ENCODE results near the gene CRNN.

The CRNN gene

GRCh38 chr1:152413909-152414308 lies at the start of gene CRNN:
CRNN (minus strand) TSS chr1:152414263; CDS start chr1:152412233, 2,030 bp downstream.
- FAIRE-seq (no peak), DNase-seq (ENCODE audit: insufficient read length, low spot score) (no peak)

DNA sequence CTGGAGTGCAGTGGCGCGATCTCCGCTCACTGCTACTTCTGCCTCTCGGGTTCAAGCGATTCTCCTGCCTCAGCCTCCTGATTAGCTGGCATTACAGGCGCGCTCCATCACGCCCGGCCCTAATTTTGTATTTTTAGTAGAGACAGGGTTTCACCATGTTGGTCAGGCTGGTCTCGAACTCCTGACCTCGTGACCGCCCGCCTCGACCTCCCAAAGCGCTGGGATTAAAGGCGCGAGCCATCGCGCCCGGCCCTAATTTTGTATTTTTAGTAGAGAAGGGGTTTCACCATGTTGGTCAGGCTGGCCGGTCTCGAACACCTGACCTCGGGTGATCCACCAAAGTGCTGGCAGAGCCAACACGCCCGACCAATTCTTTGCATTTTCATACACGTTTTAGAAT lies 48.6 kb upstream of the CRNN start:
- FAIRE-seq: no peak
- no peak for DNase-seq (ENCODE audit: insufficient read length, low spot score)

GRCh38 chr1:152461544-152461943 lies 47.5 kb upstream of the CRNN start:
- FAIRE-seq: no peak
- no peak for DNase-seq (ENCODE audit: insufficient read length, low spot score)

DNA sequence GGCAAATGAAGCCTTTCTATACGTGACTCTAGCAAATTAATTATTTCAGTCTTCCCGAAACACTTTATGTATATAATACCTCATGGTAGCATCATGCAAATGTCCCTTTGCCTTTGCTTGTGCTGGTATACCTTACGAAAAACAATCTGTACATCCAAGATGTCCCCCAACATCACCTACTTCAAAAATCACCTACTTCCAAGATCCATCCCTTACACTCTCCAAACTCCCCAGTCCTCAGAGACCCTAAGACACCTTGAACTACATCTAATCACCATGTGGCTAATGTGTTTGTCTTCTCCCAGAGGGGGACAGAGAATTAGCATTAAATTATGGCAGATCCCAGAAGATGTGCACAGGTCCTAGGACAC lies 46.5 kb upstream of the CRNN start:
- DNase-seq (ENCODE audit: insufficient read length, low spot score) (no peak), FAIRE-seq (no peak)

- DNase-seq (ENCODE audit: insufficient read length, low spot score) (peak; percentile 56), FAIRE-seq (peak; percentile 84)
Observed at GRCh38 chr1:152459596-152460528, 45.8 kb upstream of the CRNN start.

- FAIRE-seq (peak; percentile 90), DNase-seq (ENCODE audit: insufficient read length, low spot score) (peak; percentile 39)
Observed at GRCh38 chr1:152458384-152459185, 44.5 kb upstream of the CRNN start.

GRCh38 chr1:152457561-152457960 lies 43.5 kb upstream of the CRNN start:
- DNase-seq (ENCODE audit: insufficient read length, low spot score): no peak
- no peak for FAIRE-seq

GRCh38 chr1:152457071-152457470 lies 43.0 kb upstream of the CRNN start:
- DNase-seq (ENCODE audit: insufficient read length, low spot score): no peak
- FAIRE-seq: no peak

DNA sequence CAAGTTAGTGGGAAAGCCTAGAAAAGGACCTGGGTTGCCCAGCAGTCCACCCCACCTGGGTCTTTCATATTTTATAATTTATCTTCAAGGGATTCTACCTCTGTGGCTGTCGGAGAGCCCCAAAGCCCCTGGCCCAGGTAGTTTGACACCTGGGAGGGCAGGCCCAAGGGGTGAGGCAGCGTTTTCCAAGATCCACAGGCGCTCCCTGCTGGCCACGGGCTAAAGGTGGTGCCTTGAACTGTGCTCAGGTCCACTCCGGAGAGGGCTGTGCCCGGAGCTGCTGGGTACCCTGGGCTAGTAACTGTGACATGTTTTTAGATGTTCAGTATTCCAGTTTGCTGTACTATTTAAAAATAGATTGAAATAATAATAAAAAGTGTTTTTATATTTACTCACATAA lies 37.2 kb upstream of the CRNN start:
- DNase-seq (ENCODE audit: insufficient read length, low spot score) (no peak), FAIRE-seq (no peak)

DNA sequence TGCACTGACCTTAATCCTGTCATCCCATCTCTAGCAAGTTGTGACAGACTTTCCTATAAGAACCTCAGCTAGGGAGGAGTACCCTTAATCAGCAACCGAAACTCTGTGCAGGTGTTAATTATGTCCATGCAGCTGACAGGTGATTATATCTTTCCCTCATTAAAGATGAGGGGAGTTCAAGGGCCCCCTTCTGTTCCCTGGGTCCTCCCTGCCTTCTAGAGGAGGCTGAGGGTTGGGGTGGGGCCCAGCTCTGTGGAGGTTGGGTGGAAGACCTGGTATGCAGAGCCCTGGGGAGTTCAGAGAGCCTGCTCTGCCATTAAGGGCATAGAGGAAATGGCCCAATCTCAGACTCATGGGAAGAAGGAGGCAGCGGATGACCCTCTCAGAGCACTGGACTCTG lies 35.6 kb upstream of the CRNN start:
- no peak for DNase-seq (ENCODE audit: insufficient read length, low spot score)
- no peak for FAIRE-seq

- FAIRE-seq: no peak
- DNase-seq (ENCODE audit: insufficient read length, low spot score): no peak
Observed at GRCh38 chr1:152448496-152448895, 34.4 kb upstream of the CRNN start.

GRCh38 chr1:152448095-152448494 lies 34.0 kb upstream of the CRNN start:
- FAIRE-seq (no peak), DNase-seq (ENCODE audit: insufficient read length, low spot score) (no peak)

DNA sequence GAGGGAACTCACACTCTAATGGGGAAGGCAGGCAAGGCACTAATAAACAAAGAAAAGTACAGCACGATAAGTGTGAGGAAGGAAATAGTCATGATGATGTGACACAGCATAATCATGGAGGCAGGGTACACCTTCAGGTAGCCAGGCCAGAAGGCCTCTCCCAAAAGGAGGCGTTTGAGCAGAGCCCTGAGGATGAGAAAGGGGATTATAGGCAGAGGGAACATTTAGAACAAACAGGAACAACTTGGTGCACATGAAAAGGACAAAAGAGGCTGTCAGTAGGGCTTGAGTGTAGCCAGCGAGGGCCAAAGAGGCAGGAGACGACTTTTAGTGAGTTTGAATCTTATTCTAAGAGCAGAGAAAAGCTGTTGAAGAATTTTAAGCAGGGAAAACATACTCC lies 33.4 kb upstream of the CRNN start:
- FAIRE-seq: no peak
- no peak for DNase-seq (ENCODE audit: insufficient read length, low spot score)

DNA sequence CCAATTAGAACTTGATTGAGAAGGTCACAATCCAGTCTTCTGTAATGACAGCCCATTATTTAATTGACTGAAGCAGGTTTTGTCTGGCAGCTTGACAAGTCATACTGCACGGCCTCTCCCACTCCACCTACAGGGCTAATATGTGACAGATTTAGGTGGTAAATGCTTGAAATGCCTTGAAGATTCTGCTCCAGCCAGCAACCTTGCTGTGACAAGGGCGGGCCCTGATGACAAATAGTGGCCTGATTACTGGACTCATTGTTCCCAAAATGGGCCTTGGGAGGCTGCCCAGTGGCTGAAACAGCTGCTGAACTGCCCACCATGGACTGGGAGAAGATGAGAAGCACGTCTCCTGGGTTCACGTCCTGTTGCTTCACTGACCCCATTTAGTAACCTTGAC lies 30.0 kb upstream of the CRNN start:
- FAIRE-seq (no peak), DNase-seq (ENCODE audit: insufficient read length, low spot score) (no peak)

GRCh38 chr1:152442765-152443164 lies 28.7 kb upstream of the CRNN start:
- FAIRE-seq: no peak

DNA sequence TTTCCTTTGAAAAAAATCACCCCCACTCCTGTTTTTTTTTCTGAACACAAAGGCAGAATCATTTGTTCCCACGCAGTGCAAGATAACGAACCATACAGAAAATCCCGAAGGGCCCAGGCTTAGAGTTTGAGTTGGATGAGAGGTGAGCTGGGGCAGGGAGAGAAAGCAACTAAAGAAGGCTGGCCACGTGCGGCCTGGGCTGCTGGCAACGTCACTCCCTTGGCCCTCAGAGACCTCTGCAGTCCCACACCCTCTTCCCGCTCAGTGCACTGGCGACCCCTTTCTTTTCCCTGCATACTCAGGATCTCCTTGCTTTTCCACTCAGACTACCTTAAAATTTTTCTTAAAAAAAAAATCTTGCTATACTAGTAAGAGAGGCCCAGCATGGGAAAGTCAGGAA lies 28.2 kb upstream of the CRNN start:
- no peak for DNase-seq (ENCODE audit: insufficient read length, low spot score)
- FAIRE-seq: no peak

More at GRCh38 chr1:152442765-152443164, 28.7 kb upstream of the CRNN start:
- no peak for DNase-seq (ENCODE audit: insufficient read length, low spot score)

- FAIRE-seq: no peak
- DNase-seq (ENCODE audit: insufficient read length, low spot score): no peak
Observed at GRCh38 chr1:152441756-152442155, 27.7 kb upstream of the CRNN start.

DNA sequence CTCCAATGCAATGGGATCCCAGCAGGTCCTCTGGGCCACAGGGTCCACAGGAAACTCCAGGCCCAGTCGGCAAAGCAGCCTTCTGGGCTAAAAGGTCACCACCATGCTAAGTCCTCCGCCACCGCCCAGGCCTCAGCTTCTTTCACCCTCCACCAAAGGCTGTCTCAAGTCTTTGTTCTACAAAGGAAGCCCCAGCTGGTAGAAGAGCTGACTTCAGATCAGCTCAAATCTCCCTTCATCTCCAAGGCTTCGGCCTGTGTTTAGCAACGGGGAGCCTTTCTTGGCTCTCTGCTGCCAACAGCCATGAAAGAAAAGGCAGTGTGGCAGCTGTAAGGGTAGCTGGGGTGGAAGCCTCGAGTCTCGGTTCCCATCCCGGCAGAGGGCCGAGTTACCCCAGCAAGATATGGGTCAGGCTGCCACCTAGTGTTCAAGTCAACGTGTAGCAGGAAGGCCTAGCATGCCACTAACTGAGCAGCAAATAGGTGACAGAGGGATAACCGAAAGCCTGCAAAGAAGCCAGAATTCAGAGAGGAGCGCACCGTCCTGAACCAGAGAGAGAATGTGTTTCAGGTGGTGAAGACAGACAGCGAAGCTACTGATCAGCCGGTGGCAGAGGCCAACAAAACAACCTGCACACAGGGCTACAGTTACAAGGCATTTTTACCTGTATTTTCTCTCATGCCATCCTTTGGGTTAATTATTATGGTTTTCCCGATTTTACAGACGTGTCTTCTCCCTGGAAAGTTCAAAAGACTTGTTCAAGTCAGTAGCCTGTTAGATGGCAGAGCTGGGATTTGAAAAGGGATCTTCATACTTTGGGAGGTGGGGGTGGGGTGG lies 26.8 kb upstream of the CRNN start:
- DNase-seq (ENCODE audit: insufficient read length, low spot score) (peak; percentile 71), FAIRE-seq (peak; percentile 91)

GRCh38 chr1:152436593-152437496 lies 22.8 kb upstream of the CRNN start:
- FAIRE-seq (no peak), DNase-seq (ENCODE audit: insufficient read length, low spot score) (no peak)

GRCh38 chr1:152427458-152427857 lies 13.4 kb upstream of the CRNN start:
- DNase-seq (ENCODE audit: insufficient read length, low spot score) (no peak), FAIRE-seq (no peak)
